K562 (cell line): ENCODE data around the gene MICOS13. TPM values are rescaled to one million over a fixed set of nuclear protein-coding genes. Genes with fewer than 3 reads are reported as not detected.

ENCODE experiments used
- FOXA3 ChIP-seq, 2 experiments: fragments of 450-650 bp in 1 of 2; sonication (generic) in 1 of 2; formaldehyde crosslinking; IDR thresholded peaks in 1 of 2; conservative IDR thresholded peaks in 1 of 2; 2 replicates each; pipeline versions ENCODE4 v1.4.0 to v1.8.0; 2020 to 2022; ENCODE audit warnings: mild to moderate bottlenecking in 2 of 2, missing genetic modification reagents in 1 of 2
- RCOR1 ChIP-seq, 2 experiments: IDR thresholded peaks; 2 replicates each; pipeline ENCODE4 v1.6.1; 2012; ENCODE audit warnings: low read depth in 2 of 2, low read length in 2 of 2, borderline replicate concordance in 1 of 2, improper control_type of control experiment in 1 of 2
- SFPQ ChIP-seq: fragments of 200-400 bp; formaldehyde crosslinking; IDR thresholded peaks from 2 replicates; pipeline ENCODE4 v1.6.1; 2017; ENCODE audit warnings: mild to moderate bottlenecking, low read depth, low read length, moderate library complexity
- SLC30A9 ChIP-seq: fragments of 250-450 bp; sonication (Bioruptor Pico); IDR thresholded peaks from 2 replicates; pipeline ENCODE4 v1.8.0; 2022; ENCODE audit warnings: mild to moderate bottlenecking, moderate library complexity
- SOX6 ChIP-seq: fragments of 450-650 bp; IDR thresholded peaks from 2 replicates; pipeline ENCODE4 v1.6.1; 2014; ENCODE audit warnings: mild to moderate bottlenecking
- ZNF318 ChIP-seq, 2 experiments: fragments of 450-650 bp; IDR thresholded peaks; 2 replicates each; pipeline ENCODE4 v1.6.1; 2016; ENCODE audit warnings: mild to moderate bottlenecking in 2 of 2, borderline replicate concordance in 1 of 2, low read depth in 1 of 2, moderate library complexity in 1 of 2
- polyA plus RNA-seq, 8 experiments: library from polyadenylated mRNA; depleted of rRNA in 4 of 8; stranded (reverse) in 5 of 8; unstranded in 3 of 8; fragments of >200 nt; fragmentation: Nextera tagmentation in 2 of 8; fragmentation: Illumina TruSeq in 1 of 8; extraction: Ambion mirVana in 2 of 8; extraction: Trizol in 1 of 8; gene quantifications; 2 replicates each; pipeline versions ENCODE4 v1.2.1 to v1.2.3, GENCODE V29; 2011 to 2014; ENCODE audit warnings: inconsistent platforms in 1 of 8, missing spikeins in 1 of 8
- total RNA-seq, 7 experiments: library from RNA; depleted of rRNA in 6 of 7; stranded (reverse); fragments of >200 nt in 6 of 7; fragmentation: Illumina TruSeq in 2 of 7; extraction: Trizol in 2 of 7; gene quantifications; 2 replicates each; pipeline versions ENCODE4 v1.2.1 to v1.2.3, GENCODE V29; 2011 to 2021; ENCODE audit warnings: low replicate concordance in 1 of 7
- TF ChIP-seq, protein P1 (sequence below): fragments of 250-450 bp; sonication (Bioruptor Pico); IDR thresholded peaks from 2 replicates; pipeline ENCODE4 v1.5.0; 2020; ENCODE audit warnings: mild to moderate bottlenecking, borderline replicate concordance
- TF ChIP-seq, protein P2 (sequence below): sonication (generic); formaldehyde crosslinking; IDR thresholded peaks from 2 replicates; pipeline ENCODE4 v1.8.0; 2022; ENCODE audit warnings: missing genetic modification reagents, mild to moderate bottlenecking, borderline replicate concordance
- TF ChIP-seq, protein P3 (sequence below), 3 experiments: fragments of 200-800 bp in 1 of 3; sonication (Bioruptor generic) in 1 of 3; sonication (generic) in 1 of 3; formaldehyde crosslinking in 1 of 3; IDR thresholded peaks; 2 replicates each; pipeline versions ENCODE4 v1.6.1 to v1.8.0; 2016 to 2022; ENCODE audit warnings: mild to moderate bottlenecking in 2 of 3, missing compliant biosample characterization in 2 of 3, missing genetic modification characterization in 2 of 3, missing genetic modification reagents in 1 of 3

Gene MICOS13
- total and polyA plus RNA-seq, 9 of the 15 experiments (the other 6 are each of a cell fraction or from before 2014, with no cell fraction given), result 15.5 to 220 (median 49.4) TPM

- no peak for TF ChIP-seq ZNF318 (IDR thresholded peaks at IDR 0.05; ENCODE audit: borderline replicate concordance in 1 of 2, low read depth in 1 of 2)
- TF ChIP-seq SOX6, result no peak
- TF ChIP-seq SLC30A9, result no peak
- no peak for TF ChIP-seq RCOR1 (IDR thresholded peaks at IDR 0.05; ENCODE audit: borderline replicate concordance in 1 of 2, low read depth in 2 of 2, low read length in 2 of 2)
- TF ChIP-seq, protein P1, sequence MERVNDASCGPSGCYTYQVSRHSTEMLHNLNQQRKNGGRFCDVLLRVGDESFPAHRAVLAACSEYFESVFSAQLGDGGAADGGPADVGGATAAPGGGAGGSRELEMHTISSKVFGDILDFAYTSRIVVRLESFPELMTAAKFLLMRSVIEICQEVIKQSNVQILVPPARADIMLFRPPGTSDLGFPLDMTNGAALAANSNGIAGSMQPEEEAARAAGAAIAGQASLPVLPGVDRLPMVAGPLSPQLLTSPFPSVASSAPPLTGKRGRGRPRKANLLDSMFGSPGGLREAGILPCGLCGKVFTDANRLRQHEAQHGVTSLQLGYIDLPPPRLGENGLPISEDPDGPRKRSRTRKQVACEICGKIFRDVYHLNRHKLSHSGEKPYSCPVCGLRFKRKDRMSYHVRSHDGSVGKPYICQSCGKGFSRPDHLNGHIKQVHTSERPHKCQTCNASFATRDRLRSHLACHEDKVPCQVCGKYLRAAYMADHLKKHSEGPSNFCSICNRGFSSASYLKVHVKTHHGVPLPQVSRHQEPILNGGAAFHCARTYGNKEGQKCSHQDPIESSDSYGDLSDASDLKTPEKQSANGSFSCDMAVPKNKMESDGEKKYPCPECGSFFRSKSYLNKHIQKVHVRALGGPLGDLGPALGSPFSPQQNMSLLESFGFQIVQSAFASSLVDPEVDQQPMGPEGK (CRISPR knock-in tag), result peak; percentile 71; the same call in 1 of the 2 replicates
- TF ChIP-seq, protein P2, sequence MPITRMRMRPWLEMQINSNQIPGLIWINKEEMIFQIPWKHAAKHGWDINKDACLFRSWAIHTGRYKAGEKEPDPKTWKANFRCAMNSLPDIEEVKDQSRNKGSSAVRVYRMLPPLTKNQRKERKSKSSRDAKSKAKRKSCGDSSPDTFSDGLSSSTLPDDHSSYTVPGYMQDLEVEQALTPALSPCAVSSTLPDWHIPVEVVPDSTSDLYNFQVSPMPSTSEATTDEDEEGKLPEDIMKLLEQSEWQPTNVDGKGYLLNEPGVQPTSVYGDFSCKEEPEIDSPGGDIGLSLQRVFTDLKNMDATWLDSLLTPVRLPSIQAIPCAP, result no peak
- TF ChIP-seq, protein P3, sequence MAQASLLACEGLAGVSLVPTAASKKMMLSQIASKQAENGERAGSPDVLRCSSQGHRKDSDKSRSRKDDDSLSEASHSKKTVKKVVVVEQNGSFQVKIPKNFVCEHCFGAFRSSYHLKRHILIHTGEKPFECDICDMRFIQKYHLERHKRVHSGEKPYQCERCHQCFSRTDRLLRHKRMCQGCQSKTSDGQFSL (CRISPR knock-in tag; IDR thresholded peaks at IDR 0.05), result 0 out of 2 replicates have a peak, but pooled peaks have one; percentile 46
- TF ChIP-seq, protein P3 (tag; IDR thresholded peaks at IDR 0.05), result no peak
- no peak for TF ChIP-seq SFPQ
- TF ChIP-seq FOXA3 (CRISPR knock-in tag; conservative IDR thresholded peaks at IDR 0.05 in 1 of 2, IDR thresholded peaks at IDR 0.05 in 1 of 2), result no peak
These were observed 10.9 kb upstream of the MICOS13 start (continued) for GRCh38 chr19:5690955-5691821.
